Measurements from ENCODE around the gene GALNT11. TPM values are rescaled to one million over a fixed set of nuclear protein-coding genes. Genes with fewer than 3 reads are reported as not detected.
"Not testable (repeated sequence)": the region's sequence is repeated elsewhere in the genome, so short reads cannot be mapped to it uniquely, and the experiment has no call there.

Gene GALNT11
- polyA plus RNA-seq, 4 donors, result 51.8 to 117 (median 107) TPM

DNA sequence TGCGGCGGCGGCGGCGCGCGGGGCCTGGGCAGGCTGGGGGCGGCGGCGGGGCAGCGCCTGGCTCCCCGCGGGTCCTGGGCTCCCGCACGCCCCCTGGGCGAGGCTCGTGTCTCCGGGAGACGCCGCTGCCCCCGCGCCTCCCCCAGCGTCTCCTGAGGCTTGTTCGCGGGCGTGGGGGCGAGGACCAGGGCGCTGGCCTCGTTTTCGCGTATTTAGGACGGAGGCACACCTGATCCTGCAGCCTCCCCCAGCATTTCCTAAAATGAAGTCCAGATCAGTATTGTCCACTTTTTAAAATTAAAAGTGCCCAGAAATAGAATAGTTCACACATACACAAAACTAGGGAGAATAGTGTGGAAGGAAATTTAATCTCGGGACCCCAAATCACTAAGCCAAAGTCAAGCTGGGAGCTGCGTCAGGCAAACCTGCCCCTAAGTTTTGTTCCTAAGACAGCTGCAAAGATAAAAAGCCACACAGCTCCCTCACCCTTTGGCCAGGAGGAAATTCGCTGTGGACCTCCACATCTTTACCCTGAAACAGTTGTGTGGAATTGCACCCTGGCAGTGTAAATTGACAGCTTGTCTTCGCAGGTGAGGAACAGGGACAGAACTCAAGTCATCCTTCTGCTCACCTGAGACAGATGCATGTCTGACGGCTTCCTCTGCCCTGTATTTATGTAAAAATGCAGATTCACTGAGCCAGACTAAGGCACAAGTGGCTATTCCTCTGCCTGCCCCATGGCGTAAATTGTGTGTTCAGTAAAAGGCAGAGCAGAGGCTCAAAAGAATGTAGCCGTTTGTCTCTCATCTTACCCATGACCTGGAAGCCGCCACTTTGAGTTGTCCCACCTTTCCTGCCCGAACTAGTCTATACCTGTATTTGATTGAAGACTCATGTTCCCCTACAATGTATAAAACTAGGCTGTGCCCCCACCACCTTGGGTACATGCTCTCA is 740 bp downstream of the GALNT11 start:
- DNase-seq (ENCODE audit: low read depth in 4 of 4, low spot score in 3 of 4), result no peak

DNA sequence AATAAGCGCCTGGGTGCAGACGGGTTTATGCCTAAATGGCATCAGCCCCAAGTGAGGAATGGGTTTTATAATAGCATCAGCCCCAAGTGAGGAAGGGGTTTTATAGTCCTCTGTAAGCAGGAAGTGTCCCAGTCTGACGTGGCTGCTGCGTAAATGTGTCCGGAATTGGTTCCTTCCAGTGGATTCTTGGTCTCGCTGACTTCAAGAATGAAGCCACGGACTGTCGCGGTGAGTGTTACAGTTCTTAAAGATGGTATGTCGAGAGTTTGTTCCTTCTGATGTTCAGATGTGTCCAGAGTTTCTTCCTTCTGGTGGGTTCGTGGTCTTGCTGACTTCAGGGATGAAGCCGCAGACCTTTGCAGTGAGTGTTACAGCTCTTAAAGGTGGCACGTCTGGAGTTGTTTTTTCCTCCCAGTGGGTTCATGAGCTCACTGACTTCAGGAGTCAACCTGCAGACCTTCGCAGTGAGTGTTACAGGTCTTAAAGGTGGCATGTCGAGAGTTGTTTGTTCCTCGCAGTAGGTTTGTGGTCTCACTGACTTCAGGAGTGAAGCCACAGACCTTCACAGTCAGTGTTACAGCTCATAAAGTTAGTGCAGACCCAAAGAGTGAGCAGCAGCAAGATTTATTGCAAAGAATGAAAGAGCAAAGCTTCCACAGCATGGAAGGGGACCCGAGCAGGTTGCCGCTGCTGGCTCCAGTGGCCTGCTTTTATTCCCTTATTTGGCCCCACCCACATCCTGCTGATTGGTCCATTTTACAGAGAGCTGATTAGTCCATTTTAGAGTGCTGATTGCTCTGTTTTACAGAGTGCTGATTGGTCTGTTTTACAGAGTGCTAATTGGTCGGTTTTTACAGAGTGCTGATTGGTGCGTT is 2.3 kb downstream of the GALNT11 start:
- DNase-seq (ENCODE audit: low read depth in 4 of 4, low spot score in 3 of 4), result not testable (repeated sequence)

DNA sequence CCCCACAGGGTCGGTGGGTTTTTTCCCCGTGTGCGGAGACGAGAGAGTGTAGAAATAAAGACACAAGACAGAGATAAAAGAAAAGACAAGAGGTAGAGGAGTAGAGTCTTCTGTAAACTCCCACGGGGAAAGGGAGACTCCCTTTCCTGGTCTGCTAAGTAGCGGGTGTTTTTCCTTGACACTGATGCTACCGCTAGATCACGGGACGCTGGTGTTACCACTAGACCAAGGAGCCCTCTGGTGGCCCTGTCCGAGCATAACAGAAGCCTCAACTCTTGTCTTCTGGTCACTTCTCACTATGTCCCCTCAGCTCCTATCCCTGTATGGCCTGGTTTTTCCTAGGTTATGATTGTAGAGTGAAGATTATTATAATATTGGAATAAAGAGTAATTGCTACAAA is 4.6 kb downstream of the GALNT11 start:
- not testable (repeated sequence) for DNase-seq (ENCODE audit: low read depth in 4 of 4, low spot score in 3 of 4)

DNA sequence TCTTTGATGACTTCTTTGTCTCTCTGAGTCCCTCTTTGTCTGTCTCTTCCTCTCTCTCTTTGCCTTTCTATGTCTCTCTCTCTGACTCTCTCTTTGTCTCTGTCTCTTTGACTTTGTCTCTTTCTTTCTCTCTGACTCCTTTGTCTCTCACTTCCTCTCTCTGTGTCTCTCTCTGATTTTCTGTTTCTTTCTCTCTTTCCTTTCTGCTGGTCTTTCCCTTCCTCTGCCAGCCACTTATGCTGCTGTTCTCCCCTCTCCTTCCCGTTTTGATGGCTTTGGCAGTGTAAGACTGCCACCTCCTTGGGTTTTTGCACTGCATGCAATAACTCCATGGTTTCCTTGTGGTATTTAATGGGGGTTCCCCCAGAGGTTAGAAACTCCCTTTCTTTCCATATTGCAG is 5.2 kb downstream of the GALNT11 start:
- DNase-seq (ENCODE audit: low read depth in 4 of 4, low spot score in 3 of 4), result not testable (repeated sequence)

DNA sequence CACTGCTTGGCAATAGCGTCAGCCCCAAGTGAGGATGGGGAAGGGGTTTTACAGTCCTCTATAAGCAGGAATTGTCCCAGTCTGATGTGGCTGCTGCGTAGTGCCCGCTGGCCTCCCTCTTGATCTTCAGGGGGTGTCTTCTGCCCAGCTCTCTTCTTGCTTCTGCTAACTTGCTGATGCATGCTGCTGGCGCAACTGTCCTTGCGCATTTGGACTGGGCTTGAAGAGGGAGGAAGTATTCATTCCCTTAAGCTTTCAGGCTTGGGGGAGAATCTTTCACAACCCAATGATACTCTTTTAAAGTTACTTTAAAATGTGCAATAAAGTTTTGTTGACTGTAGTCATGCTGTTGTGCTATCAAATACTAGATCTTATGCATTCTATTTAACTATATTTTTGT is 10.3 kb downstream of the GALNT11 start:
- DNase-seq (ENCODE audit: low read depth in 4 of 4, low spot score in 3 of 4), result no peak

DNA sequence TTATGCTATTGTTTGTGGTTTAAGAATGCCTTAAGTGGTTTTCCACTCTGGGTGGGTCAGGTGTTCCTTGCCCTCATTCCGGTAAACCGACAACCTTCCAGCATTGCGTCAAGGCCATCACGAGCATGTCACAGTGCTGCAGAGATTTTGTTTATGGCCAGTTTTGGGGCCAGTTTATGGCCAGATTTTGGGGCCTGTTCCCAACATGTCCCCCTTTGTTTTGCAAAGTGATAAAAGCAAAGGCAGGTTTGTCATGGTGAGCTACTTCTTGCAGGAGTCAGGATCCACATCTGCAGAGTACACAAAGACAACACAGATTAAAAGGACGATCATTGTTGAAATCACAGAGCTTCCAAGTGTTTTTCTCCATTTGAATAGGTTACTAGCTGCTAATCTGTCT is 12.9 kb downstream of the GALNT11 start:
- DNase-seq (ENCODE audit: low read depth in 4 of 4, low spot score in 3 of 4), result not testable (repeated sequence)

DNA sequence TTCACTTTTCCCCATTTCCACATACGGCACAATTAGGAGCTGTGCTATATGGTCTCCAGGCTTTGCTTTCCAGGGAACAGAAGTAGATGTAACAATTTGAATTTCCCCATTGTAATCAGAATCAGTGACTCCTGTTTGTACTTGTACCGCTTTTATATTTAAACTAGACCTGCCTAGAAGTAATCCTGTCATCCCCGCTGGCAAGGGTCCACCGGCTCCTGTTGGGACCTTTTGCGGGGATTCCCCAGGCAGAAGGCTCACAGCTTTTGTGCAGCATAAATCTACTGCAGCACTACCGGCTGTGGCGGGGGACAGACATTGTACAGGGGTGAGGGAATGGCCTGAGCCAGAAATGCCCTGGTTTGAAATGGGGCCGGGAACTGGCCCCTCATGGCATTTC is 17.6 kb downstream of the GALNT11 start:
- not testable (repeated sequence) for DNase-seq (ENCODE audit: low read depth in 4 of 4, low spot score in 3 of 4)

DNA sequence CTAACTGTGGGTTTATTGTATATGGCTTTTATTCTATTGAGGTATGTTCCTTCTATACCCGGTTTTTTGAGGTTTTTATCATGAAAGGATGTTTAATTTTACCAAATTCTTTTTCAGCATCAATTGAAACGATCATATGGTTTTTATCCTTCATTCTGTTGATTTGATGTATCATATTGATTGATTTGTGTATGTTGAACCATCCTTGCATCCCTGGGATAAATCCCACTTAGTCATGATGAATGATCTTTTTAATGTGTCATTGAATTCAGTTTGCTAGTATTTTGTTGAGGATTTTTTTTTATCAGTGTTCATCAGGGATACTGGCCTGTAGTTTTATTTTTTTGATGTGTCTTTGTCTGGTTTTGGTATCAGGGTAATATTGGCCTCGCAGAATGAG is 19.4 kb downstream of the GALNT11 start:
- not testable (repeated sequence) for DNase-seq (ENCODE audit: low read depth in 4 of 4, low spot score in 3 of 4)

DNA sequence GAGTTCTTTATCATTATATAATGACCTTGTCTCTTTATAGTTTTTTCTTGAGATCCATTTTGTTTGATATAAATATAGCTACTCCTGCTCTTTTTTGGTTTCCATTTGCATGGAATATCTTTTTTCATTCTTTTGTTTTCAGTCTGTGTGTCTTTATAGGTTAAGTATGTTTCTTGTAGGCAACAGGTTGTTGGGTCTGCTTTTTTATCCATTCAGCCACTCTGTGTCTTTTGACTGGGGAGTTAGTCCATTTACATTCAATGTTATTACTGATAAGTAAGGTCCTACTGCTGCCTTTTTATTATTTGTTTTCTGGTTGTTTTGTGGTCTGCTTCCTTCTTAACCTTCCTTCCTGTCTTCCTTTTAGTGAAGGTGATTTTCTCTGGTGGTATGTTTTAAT is 21.1 kb downstream of the GALNT11 start:
- no peak for DNase-seq (ENCODE audit: low read depth in 4 of 4, low spot score in 3 of 4)

DNA sequence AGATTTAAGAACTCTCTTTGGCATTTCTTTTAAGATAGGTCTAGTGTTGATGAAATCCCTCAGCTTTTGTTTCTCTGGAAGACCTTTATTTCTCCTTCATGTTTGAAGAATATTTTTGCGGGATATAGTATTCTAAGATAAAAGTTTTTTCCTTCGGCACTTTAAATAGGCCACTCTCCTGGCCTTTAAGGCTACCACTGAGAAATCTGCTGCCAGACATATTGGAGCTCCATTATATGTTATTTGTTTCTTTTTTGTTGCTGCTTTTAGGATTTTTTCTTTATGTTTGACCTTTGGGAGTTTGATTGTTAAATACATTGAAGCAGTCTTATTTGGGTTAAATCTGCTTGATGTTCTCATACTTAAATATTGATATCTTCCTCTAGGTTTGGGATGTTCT is 22.6 kb downstream of the GALNT11 start:
- DNase-seq (ENCODE audit: low read depth in 4 of 4, low spot score in 3 of 4), result no peak

DNA sequence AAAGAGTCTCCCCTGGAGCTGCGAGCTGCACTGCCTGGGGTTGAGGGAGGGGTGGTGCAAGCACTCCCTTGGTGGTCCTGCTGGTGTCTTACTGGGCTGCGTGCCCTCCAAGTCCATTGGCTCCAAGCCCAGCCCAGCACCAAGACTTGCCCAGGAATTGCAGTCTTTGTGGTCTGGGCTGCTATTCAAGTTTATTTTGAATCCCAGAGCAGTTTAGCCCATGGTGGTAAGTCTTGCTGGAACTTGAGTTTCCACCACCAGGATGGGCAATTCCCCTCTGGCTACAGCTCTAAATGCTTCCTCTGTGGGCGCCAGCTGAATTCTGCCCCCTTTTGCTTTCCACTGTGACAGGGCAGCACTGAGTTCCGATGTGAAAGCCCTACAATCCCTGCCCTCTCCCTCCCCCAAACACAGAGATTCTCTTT is 25.1 kb downstream of the GALNT11 start:
- DNase-seq (ENCODE audit: low read depth in 4 of 4, low spot score in 3 of 4), result no peak

DNA sequence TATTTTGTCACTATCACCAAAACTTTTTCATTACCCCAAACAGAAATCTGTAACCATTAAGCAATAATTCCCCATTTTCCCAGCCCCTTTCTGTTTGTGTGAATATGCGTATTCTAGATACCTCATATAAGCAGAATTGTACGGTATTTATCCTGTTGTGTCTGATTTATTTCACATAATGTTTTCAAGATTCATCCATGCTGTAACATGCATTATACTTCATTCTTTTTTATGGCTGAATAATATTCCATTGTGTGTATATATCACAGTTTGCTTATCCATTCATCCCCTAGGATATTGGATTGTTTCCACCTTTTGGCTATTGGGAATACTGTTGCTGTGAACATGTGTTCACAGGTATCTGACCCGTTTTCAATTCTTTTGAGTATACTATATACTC is 26.5 kb downstream of the GALNT11 start:
- DNase-seq (ENCODE audit: low read depth in 4 of 4, low spot score in 3 of 4), result no peak

DNA sequence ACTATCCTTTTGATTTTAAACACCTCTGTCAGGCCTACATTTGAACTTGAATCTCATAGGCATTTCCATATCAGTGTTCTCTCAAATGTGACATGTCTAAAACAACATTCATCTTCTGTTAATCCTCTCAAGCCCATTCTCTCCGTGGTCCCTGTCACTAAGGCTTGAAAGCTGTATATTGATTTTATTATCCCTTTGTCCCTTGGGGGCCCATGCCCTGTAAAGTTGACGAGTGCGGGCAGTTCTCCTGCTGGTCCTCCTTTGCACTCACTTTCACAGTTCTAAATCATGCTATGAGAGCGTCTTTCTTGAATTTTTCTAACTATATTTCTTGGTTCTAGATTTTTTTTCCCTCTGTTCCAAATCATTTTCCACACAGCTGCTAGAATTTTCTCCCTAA is 27.3 kb downstream of the GALNT11 start:
- DNase-seq (ENCODE audit: low read depth in 4 of 4, low spot score in 3 of 4), result no peak

DNA sequence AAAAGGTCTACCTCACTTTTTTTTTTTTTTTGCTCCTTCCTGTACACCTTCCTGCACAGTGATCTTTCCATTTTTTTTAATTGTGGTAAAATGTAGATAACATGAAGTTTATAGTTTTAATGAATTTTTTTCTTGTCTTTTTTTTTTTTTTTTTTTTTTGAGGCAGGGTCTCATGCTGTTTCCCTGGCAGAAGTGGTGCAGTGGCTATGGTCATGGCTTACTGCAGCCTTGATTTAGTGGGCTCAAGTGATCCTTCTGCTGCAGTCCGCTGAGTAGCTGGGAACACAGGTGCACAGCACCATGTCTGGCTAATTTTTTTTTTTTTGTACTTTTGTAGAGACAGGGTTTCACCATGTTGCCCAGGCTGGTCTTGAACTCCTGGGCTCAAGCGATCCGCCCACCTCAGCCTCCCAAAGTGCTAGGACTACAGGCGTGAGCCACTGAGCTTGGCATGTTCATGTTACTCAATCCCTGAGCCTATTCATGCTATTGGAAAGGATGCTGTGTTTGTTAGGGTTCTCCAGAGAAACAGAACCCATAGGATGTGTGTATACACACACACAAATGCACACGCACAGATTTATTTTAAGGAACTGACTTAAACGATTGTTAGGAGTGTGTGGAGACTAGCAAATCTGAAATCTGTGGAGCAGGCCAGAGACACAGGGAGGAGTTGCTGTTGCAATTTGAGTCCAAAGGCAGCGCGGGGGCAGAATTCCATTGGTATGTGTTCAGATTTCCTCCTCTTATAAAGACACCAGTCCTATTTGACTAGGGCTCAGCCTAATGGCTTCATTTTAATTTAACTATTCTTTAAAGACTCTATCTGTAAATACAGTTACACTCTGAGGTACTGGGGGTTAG is 29.1 kb downstream of the GALNT11 start:
- DNase-seq (ENCODE audit: low read depth in 4 of 4, low spot score in 3 of 4), result peak in 2 of 4 donors; percentile 20 to 36

DNA sequence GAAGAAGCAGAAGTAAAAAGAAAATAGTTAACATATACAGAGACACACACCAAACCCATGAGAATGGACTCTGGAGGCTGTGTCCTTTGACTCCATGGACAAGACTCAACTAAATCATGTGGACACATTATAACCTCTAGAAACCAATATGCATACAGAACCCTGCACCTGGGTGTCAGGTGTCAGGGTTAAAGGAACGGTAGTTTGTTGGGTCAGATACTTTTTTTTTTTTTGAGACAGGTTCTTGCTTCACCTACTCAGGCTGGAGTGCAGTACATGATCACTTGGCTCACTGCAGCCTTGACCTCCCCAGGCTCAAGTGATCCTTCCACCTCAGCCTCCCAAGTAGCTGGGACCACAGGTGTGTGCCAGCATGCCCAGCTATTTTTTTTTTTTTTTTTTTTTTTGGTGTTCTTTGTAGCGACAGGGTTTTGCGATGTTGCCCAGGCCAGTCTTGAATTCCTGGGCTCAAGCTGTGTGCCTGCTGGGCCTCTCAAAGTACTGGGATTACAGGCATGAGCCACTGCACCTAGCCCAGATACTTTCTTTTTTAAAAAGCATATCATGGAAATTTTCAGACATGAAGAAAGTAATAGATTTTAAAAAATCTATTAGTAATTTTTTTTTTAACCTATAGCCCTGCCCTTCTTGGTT is 31.3 kb downstream of the GALNT11 start:
- no peak for DNase-seq (ENCODE audit: low read depth in 4 of 4, low spot score in 3 of 4)

DNA sequence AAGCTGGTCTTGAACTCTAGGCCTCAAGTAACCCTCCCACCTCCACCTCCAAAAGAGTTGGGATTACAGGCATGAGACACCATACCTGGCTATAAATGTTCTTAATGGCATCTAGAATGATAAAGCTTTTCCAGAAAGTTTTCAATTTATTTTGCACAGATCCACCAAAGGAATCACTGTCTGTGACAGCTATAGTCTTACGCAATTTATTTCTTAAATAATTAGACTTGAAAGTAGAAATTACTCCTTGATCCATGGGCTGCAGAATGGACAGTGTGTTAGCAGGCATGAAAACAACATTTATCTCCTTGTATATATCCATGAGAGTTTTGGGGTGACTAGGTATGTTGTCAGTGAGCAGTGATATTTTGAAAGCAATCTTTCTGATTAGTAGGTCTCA is 33.8 kb downstream of the GALNT11 start:
- no peak for DNase-seq (ENCODE audit: low read depth in 4 of 4, low spot score in 3 of 4)

DNA sequence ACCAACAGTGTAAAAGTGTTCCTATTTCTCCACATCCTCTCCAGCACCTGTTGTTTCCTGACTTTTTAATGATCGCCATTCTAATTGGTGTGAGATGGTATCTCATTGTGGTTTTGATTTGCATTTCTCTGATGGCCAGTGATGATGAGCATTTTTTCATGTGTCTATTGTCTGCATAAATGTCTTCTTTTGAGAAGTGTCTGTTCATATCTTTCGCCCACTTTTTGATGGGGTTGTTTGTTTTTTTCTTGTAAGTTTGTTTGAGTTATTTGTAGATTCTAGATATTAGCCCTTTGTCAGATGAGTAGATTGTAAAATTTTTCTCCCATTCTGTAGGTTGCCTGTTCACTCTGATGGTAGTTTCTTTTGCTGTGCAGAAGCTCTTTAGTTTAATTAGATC is 35.6 kb downstream of the GALNT11 start:
- not testable (repeated sequence) for DNase-seq (ENCODE audit: low read depth in 4 of 4, low spot score in 3 of 4)

DNA sequence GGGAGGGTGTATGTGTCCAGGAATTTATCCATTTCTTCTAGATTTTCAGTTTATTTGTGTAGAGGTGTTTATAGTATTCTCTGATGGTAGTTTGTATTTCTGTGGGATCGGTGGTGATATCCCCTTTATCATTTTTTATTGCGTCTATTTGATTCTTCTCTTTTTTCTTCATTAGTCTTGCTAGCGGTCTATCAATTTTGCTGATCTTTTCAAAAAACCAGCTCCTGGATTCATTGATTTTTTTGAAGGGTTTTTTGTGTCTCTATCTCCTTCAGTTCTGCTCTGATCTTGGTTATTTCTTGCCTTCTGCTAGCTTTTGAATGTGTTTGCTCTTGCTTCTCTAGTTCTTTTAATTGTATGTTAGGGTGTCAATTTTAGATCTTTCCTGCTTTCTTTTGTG is 37.7 kb downstream of the GALNT11 start:
- DNase-seq (ENCODE audit: low read depth in 4 of 4, low spot score in 3 of 4), result not testable (repeated sequence)

DNA sequence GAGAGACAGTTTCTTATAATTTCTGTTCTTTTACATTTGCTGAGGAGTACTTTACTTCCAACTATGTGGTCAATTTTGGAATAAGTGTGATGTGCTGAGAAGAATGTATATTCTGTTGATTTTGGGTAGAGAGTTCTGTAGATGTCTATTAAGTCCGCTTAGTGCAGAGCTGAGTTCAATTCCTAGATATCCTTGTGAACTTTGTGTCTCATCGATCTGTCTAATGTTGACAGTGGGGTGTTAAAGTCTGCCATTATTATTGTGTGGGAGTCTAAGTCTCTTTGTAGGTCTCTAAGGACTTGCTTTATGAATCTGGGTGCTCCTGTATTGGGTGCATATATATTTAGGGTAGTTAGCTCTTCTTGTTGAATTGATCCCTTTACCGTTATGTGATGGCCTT is 38.3 kb downstream of the GALNT11 start:
- not testable (repeated sequence) for DNase-seq (ENCODE audit: low read depth in 4 of 4, low spot score in 3 of 4)

DNA sequence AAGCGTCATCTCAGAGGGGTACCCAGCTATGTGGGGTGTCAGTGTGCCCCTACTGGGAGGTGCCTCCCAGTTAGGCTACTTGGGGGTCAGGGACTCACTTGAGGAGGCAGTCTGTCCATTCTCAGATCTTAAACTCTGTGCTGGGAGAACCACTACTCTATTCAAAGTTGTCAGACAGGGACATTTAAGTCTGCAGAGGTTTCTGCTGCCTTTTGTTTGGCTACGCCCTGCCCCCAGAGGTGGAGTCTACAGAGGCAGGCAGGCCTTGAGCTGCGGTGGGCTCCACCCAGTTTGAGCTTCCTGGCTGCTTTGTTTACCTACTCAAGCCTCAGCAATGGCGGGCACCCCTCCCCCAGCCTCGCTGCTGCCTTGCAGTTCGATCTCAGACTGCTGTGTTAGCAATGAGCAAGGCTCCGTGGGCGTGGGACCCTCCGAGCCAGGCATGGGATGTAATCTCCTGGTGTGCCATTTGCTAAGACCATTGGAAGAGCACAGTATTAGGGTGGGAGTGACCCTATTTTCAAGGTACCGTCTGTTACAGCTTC is 40.4 kb downstream of the GALNT11 start:
- DNase-seq (ENCODE audit: low read depth in 4 of 4, low spot score in 3 of 4), result not testable (repeated sequence)

All from left renal pelvis (tissue), 4 donors.